Activated T-cell treated with anti-CD3 and anti-CD28 coated beads, Interleukin-2, amount 50 U/mL, for 24 hours (primary cell): ENCODE data around the gene PTGES3L.
"Not testable (repeated sequence)": the region's sequence is repeated elsewhere in the genome, so short reads cannot be mapped to it uniquely, and the experiment has no call there.

Experiments
- DNase-seq: peaks from one replicate; pipeline ENCODE4 v3.0.0-alpha.2; 2020
- H3K27ac Mint-ChIP-seq: 2 replicates; pipeline ENCODE4 v1.8.0; 2020; ENCODE audit warnings: mild to moderate bottlenecking, mixed read lengths
- H3K27me3 Mint-ChIP-seq: 2 replicates; pipeline ENCODE4 v1.8.0; 2020; ENCODE audit warnings: mixed read lengths
- H3K36me3 Mint-ChIP-seq: 2 replicates; pipeline ENCODE4 v1.8.0; 2020; ENCODE audit warnings: low read depth, mixed read lengths
- H3K4me1 Mint-ChIP-seq: 2 replicates; pipeline ENCODE4 v1.8.0; 2020; ENCODE audit warnings: low read depth, mixed read lengths
- H3K4me3 Mint-ChIP-seq: 2 replicates; pipeline ENCODE4 v1.8.0; 2020; ENCODE audit warnings: mild to moderate bottlenecking, moderate library complexity, mixed read lengths
- H3K9me3 Mint-ChIP-seq: 2 replicates; pipeline ENCODE4 v1.8.0; 2020; ENCODE audit warnings: mixed read lengths

PTGES3L gene

GRCh38 chr17:43018932-43019331 lies 39.1 kb upstream of the PTGES3L start:
- Mint-ChIP-seq H3K9me3 (no peaks in the 10 kb centered on the region), H3K27ac (no peak overlapping the region), H3K36me3 (peaks cover 18% of the 10 kb centered on the region), H3K4me1 (peaks cover 30% of the 10 kb centered on the region), H3K27me3 (no peaks in the 10 kb centered on the region), H3K4me3 (no peak overlapping the region)
- no peak for DNase-seq

GRCh38 chr17:43018008-43018853 lies 38.4 kb upstream of the PTGES3L start:
- Mint-ChIP-seq H3K4me1 (peaks cover 30% of the 10 kb centered on the region), H3K27ac (peak overlapping the region; percentile 19), H3K27me3 (no peaks in the 10 kb centered on the region), H3K9me3 (no peaks in the 10 kb centered on the region), H3K4me3 (no peak overlapping the region), H3K36me3 (peaks cover 25% of the 10 kb centered on the region)
- no peak for DNase-seq

- Mint-ChIP-seq H3K4me3 (no peak overlapping the region), H3K4me1 (peaks cover 29% of the 10 kb centered on the region), H3K27ac (peak overlapping the region; percentile 55), H3K9me3 (no peaks in the 10 kb centered on the region), H3K27me3 (no peaks in the 10 kb centered on the region), H3K36me3 (peaks cover 39% of the 10 kb centered on the region)
- no peak for DNase-seq
Observed at GRCh38 chr17:43016216-43016615, 36.3 kb upstream of the PTGES3L start.

DNA sequence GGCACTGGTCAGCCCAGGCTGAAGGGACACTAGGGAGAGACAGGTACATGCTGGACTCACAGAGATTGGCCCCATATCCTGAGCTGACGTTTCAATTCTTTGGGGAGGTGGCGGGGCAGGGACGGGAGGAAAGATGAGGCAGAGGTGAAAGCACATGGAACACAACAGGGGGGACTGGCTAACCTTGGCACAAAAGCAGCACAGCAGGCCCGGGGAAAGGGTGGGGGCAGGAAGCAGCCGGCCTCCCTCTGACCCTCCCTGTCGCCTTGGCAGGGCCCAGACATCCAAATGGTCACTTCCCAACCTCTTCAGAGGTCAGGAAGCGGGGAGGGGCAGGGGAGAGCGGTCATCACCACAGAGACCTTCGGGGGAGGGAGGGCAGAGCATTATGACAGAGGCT lies 35.7 kb upstream of the PTGES3L start:
- Mint-ChIP-seq H3K4me1 (peaks cover 28% of the 10 kb centered on the region), H3K4me3 (no peak overlapping the region), H3K27ac (no peak overlapping the region), H3K27me3 (no peaks in the 10 kb centered on the region), H3K36me3 (peaks cover 43% of the 10 kb centered on the region), H3K9me3 (no peaks in the 10 kb centered on the region)
- no peak for DNase-seq

DNA sequence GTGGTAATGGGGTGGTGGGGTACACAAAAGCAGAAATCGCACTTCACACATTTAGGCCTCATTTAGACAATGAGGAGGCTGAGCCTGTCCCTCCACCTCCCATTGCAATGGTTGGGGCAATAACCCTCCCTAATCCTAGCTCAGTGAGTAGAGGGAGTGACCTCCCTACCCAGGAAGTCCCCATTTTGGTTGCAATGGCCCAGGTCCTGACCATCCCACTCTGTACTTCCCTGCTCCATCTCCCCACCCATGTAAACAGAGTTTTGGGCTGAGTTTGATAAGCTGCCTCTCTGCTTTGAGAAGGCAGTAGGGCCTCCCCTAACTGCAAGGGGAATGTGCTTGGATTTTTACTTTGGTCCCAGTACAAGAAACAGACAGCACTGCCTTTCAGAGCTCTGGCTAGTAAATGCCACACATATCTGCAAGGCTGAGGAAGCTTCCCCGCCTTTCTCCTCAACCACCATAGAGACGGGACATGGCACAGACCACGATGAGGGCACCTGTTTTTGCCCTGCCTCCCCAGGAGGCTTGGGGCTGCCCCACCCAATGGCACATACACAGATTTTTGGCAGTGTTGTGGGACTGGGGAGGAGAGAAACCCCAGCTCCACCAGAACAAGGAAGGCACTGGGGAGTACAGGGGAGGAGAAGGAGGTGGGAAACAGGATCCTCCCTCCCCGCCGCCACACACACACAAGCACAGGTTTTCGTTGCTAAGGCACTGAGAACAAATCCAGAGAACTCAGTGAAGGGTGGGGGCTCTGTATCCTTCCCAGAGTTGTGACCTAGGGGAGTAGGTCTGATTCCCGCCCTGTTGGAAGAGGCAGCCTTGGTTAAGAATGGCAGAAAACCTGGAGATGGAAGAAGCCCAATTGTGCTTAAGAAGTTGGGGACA lies 35.0 kb upstream of the PTGES3L start:
- H3K9me3 Mint-ChIP-seq, result no peaks in the 10 kb centered on the region
- peak overlapping the region; percentile 39 for H3K27ac Mint-ChIP-seq
- H3K27me3 Mint-ChIP-seq, result no peaks in the 10 kb centered on the region
- peaks cover 45% of the 10 kb centered on the region for H3K36me3 Mint-ChIP-seq
- H3K4me3 Mint-ChIP-seq, result no peak overlapping the region
- no peak for DNase-seq
- peaks cover 30% of the 10 kb centered on the region for H3K4me1 Mint-ChIP-seq

DNA sequence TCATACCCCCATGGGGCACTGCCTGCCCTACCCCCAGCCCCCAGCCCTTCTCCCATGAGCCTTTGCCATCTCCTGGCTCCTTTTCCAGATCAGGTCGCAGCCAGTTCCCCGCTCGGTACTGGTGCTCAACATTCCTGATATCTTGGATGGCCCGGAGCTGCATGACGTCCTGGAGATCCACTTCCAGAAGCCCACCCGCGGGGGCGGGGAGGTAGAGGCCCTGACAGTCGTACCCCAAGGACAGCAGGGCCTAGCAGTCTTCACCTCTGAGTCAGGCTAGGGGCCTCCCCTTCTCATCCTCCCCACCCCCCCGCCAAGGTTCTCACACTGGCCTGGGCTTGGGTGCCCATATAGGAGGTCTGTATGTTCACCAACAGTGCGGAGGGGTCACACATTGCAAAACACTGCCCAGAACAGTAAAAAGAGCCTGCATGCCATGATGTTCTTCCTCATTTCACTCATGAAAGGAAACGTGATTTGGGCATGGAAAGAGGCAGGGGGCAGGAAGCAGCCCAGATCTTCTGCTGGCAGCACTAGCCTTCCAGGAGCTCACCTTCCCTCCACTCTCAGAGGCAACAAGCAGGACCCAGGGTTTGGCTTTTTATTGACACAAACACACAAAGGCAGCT lies 34.3 kb upstream of the PTGES3L start:
- H3K27me3 Mint-ChIP-seq, result no peaks in the 10 kb centered on the region
- peak overlapping the region; percentile 39 for H3K27ac Mint-ChIP-seq
- DNase-seq, result no peak
- peaks cover 45% of the 10 kb centered on the region for H3K36me3 Mint-ChIP-seq
- peaks cover 23% of the 10 kb centered on the region for H3K4me1 Mint-ChIP-seq
- H3K9me3 Mint-ChIP-seq, result no peaks in the 10 kb centered on the region
- no peak overlapping the region for H3K4me3 Mint-ChIP-seq

DNA sequence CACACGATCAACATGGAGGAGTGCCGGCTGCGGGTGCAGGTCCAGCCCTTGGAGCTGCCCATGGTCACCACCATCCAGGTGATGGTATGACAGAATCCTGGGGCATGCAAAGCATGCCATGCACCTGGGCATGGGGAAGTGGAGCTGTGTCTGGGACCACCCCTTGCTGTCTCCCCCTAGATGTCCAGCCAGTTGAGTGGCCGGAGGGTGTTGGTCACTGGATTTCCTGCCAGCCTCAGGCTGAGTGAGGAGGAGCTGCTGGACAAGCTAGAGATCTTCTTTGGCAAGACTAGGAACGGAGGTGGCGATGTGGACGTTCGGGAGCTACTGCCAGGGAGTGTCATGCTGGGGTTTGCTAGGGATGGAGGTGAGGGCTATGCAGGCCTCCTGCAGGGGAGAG lies 33.4 kb upstream of the PTGES3L start:
- Mint-ChIP-seq H3K27me3 (no peaks in the 10 kb centered on the region), H3K27ac (no peak overlapping the region), H3K4me3 (no peak overlapping the region), H3K9me3 (no peaks in the 10 kb centered on the region), H3K36me3 (peaks cover 45% of the 10 kb centered on the region), H3K4me1 (peaks cover 20% of the 10 kb centered on the region)
- DNase-seq, result no peak

DNA sequence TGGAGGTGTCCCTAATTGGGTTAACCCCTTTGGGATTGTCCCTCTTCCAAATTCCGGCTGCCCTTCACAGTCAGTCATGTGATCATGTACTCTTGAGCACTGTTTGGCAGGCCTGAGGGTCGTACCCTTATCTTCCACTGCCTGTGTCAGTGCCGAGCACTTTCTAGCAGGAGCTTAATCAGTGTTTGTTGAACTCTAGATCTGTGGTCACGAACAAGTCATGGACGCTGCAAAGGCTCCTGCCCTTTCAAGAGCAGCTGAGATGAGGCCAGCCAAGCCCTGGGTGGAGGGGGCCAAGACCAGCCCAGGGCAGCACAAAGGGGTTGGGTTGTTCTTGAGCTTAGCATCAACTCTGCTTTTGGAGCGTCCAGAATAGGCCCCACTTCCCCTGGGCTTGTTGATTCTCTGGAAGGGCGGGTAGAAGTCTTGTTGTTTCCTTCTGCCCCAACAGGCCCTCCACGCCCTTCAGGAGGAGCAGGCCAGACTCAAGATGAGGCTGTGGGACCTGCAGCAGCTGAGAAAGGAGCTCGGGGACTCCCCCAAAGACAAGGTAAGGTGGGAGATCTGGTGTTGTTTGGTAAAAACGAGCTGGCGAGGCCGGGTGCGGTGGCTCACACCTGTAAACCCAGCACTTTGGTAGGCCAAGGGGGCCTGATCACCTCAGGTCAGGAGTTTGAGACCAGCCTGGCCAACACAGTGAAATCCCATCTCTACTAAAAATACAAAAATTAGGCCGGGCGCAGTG lies 32.0 kb upstream of the PTGES3L start:
- H3K9me3 Mint-ChIP-seq, result no peaks in the 10 kb centered on the region
- no peaks in the 10 kb centered on the region for H3K27me3 Mint-ChIP-seq
- H3K27ac Mint-ChIP-seq, result peak overlapping the region; percentile 50
- peaks cover 49% of the 10 kb centered on the region for H3K36me3 Mint-ChIP-seq
- H3K4me1 Mint-ChIP-seq, result peaks cover 19% of the 10 kb centered on the region
- DNase-seq, result no peak
- H3K4me3 Mint-ChIP-seq, result no peak overlapping the region

GRCh38 chr17:43010667-43011308 lies 30.9 kb upstream of the PTGES3L start:
- Mint-ChIP-seq H3K27ac (peak overlapping the region; percentile 11), H3K36me3 (peaks cover 57% of the 10 kb centered on the region)

GRCh38 chr17:43006639-43007551 lies 27.0 kb upstream of the PTGES3L start, which contains the start of gene IFI35:
TSS of gene IFI35 (plus strand) at chr17:43006784. CDS start at chr17:43006948, 164 bp downstream.
- DNase-seq, result peak; percentile 88
- peaks cover 58% of the 10 kb centered on the region for H3K36me3 Mint-ChIP-seq
- no peaks in the 10 kb centered on the region for H3K27me3 Mint-ChIP-seq
- H3K9me3 Mint-ChIP-seq, result no peaks in the 10 kb centered on the region
- H3K4me1 Mint-ChIP-seq, result peaks cover 49% of the 10 kb centered on the region
- H3K27ac Mint-ChIP-seq, result peak within 1 kb of the TSS; percentile 100
- H3K4me3 Mint-ChIP-seq, result peak within 1 kb of the TSS; percentile 99

More at GRCh38 chr17:43010667-43011308, 30.9 kb upstream of the PTGES3L start:
- H3K4me1 Mint-ChIP-seq, result peaks cover 27% of the 10 kb centered on the region
- H3K4me3 Mint-ChIP-seq, result no peak overlapping the region
- H3K9me3 Mint-ChIP-seq, result no peaks in the 10 kb centered on the region
- no peak for DNase-seq
- H3K27me3 Mint-ChIP-seq, result no peaks in the 10 kb centered on the region

DNA sequence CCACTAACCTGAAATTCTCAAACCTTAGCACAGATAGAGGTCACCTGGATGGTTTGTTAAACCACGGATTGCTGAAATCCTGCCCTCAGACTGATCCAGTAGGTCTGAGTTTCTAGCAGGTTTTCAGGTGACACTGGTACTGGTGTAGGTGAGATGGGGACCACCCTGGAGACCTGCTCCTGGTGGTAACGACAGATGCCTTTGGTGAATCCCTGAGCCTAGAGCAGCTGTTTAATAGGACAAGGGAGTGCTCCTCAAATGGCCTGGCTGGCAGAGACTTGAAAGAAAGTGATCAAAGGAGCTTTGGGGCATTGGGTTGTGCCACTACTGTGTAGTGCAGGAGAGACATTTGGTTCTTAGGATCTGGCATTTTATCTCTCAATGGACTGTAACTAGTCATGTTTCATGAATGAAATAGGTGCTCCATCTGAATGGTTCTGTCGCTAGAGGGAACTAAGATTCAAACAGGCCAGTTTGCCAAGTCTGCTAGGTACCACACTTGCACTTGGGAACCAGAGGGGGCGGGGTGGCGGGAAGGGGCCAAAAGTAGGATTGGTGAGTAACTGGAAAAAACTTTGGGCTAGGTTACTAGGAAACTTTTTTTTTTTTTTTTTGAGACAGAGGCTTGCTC lies 23.8 kb upstream of the PTGES3L start:
- H3K4me3 Mint-ChIP-seq, result no peak overlapping the region
- peaks cover 52% of the 10 kb centered on the region for H3K4me1 Mint-ChIP-seq
- peaks cover 82% of the 10 kb centered on the region for H3K36me3 Mint-ChIP-seq
- H3K27me3 Mint-ChIP-seq, result no peaks in the 10 kb centered on the region
- H3K9me3 Mint-ChIP-seq, result no peaks in the 10 kb centered on the region
- H3K27ac Mint-ChIP-seq, result peak overlapping the region; percentile 100
- DNase-seq, result no peak

GRCh38 chr17:43000894-43001293 lies 21.0 kb upstream of the PTGES3L start:
- Mint-ChIP-seq H3K27ac (peak overlapping the region; percentile 100), H3K4me1 (peaks cover 53% of the 10 kb centered on the region), H3K4me3 (peak overlapping the region; percentile 60), H3K36me3 (peaks cover 73% of the 10 kb centered on the region)
- H3K27me3 Mint-ChIP-seq, DNase-seq, H3K9me3 Mint-ChIP-seq: not testable (repeated sequence)
